Stimulated activated CD8-positive, alpha-beta memory T cell treated with anti-CD3 and anti-CD28 coated beads, Interleukin-15, amount 100 ng/mL, for 1 hour (primary cell): ENCODE measurements around the gene ATXN2.

ENCODE experiments used
- DNase-seq: peaks from one replicate; pipeline ENCODE4 v3.0.0-alpha.2; 2020; ENCODE audit warnings: low read depth

Gene ATXN2

GRCh38 chr12:111417784-111418593 is 181.1 kb downstream of the ATXN2 start:
- no peak for DNase-seq

DNA sequence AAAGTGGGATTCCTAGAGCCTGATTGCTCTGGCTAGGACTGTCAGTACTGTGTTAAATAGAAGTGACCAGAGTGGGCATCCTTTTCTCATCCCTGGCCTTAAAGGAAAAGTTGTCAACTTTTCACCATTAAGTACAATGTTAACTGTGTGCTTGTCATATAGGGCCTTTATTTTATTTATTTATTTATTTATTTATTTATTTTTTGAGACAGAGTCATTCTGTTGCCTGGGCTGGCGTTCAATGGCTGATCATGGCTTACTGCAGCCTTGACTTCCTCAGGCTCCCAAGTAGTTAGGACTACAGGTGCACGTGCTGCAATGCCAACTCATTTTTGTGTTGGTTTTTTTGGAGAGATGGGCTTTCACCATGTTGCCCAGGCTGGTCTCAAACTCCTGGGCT is 181.8 kb downstream of the ATXN2 start:
- no peak for DNase-seq

DNA sequence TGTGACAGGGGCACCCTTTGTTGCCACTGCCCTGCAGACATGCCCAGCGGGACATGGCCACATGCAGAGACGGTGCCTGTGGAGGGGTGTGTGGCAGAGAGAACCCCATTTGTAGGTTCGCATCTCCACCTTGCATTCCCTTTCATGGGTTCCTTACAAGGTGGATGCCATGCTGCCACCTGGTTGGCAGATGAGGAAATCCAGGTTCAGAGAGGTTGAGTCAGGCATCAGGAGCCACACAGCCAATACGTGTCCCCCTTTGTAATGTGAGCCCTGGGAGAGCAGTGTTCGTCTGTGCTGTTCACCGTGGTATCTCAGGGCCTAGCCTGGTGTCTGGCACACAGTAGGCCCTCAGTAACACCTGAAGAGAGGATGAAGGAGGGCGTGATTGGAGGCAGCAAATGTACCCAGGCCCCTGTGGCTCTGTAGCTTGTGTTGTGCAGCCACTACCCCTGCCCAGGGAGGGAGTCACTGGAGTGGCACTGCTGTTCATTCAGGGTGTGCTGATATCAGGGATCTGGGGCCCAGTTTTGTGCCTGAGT is 184.3 kb downstream of the ATXN2 start:
- no peak for DNase-seq

DNA sequence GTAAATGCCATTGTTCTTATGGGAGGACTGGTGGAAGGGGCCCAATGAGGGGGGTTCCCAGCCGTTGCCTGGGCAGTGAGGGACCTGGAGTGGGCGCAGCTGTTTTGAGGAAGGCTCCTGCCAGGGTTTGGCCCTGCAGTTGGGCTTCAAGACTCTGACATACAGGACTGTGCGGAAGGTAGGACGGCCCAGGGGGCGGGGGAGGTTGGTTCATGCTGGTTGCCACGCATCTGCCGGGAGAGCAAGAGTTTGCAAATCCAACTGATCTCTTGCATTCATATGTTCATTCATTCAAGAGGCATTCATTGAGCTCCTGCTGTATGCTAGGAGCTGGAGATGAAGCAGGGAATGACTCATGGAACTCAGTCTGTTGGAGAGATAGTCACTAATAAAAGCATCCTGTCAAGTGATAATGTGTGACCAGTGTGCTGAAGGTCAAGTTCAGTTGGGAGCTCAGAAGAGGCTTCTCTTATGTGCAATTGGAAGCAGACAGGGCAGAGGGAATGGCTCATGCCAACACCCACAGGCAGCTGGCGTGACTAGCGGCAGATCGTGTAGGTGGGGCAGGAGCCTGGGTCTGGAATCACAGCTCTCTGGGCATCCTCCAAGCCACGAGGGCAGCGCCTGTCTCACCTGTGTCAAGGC is 185.6 kb downstream of the ATXN2 start:
- no peak for DNase-seq

- no peak for DNase-seq
Measured at GRCh38 chr12:111412830-111413441, 186.2 kb downstream of the ATXN2 start.

- no peak for DNase-seq
Measured at GRCh38 chr12:111412007-111412829, 186.9 kb downstream of the ATXN2 start.

DNA sequence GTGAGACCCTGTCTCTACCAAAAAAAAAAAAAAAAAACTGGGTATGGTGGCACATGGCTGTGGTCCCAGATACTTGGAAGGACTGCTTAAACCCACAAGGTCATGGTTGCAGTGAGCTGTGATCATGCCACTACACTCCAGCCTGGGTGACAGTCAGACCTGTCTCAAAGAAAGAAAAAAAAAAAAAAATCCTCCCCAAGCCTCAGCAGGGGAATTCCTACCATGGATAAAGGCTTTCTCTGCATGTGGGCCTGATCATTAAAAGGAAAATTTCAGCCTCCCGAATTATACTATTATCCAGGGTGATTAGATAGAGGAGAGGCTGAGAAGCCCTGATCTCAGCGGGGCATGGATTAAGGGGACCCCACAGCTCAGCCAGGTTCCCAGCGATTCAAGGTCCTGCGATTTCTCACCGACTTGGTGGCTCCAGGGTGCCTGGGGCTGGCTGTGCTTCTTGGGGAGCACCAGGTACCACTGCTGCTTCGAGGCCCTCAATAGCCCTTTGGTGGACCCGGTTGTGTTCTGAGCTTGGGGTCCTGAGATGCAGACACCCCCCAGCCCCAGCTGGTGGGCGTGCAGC is 187.8 kb downstream of the ATXN2 start:
- DNase-seq = no peak

GRCh38 chr12:111410431-111411184 is 188.5 kb downstream of the ATXN2 start:
- DNase-seq = no peak

GRCh38 chr12:111409780-111410430 is 189.2 kb downstream of the ATXN2 start:
- no peak for DNase-seq

GRCh38 chr12:111409403-111409779 is 189.7 kb downstream of the ATXN2 start:
- no peak for DNase-seq

- DNase-seq = no peak
Measured at GRCh38 chr12:111408686-111409402, 190.3 kb downstream of the ATXN2 start.

DNA sequence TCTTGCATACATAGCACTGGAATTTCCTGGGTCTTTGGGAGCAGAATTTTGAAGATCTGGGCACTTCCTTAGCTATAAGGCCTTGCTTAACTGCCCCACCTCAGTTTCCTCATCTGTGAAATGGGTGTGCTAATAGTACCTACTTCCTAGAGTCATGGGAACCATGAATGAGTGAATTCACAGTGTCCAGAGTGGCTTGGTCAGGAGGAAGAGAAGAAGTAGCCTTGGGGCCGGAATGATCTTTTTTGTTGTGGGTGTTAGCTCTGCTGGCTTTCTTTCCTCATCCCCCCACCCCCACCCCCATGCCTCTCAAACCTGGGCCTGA is 191.0 kb downstream of the ATXN2 start:
- no peak for DNase-seq

GRCh38 chr12:111407377-111408115 is 191.6 kb downstream of the ATXN2 start:
- DNase-seq = no peak

DNA sequence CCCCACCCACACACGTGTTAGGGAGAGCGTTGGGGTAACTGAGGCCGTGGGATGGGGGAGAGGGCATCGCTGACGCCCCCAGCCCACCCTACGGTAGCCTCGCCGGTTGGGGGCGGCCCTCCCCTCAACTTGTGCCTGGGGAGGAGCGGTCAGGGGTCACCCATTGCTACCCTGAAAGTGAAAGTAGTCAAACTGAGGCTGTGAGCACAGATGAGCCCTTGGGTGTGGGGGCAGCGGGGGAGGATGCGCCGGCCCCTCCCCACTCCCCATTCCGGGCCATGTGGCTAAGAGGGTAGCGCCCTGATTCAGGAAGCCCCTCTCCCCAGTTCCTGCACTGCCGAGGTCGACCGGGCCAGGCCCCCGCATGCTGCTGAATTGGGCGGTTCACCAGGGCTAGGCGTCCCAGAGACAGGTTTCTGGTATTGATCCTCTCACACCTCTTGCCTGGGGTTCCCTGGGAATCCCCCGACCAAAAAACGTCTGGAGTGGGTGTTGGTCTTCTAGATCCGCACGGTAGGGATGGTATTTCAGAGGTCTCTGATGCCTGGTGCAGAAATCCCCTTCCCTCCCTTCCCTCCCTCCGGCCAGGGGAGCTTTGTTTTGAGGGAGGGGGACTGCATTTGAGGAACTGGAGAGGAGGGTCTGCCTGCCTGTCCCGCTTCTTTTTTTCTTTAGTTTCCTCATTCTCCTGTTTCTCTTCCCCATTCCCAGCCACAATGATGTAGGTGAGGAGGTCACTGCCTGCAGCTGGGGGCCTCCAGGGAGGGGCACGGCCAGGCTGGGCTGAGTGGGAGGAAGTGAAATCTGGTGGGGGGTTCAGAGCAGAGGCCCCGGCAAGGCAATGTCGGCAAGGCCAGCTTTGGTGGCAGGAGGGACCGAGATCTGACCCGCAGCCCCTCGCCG is 192.4 kb downstream of the ATXN2 start:
- DNase-seq = no peak

DNA sequence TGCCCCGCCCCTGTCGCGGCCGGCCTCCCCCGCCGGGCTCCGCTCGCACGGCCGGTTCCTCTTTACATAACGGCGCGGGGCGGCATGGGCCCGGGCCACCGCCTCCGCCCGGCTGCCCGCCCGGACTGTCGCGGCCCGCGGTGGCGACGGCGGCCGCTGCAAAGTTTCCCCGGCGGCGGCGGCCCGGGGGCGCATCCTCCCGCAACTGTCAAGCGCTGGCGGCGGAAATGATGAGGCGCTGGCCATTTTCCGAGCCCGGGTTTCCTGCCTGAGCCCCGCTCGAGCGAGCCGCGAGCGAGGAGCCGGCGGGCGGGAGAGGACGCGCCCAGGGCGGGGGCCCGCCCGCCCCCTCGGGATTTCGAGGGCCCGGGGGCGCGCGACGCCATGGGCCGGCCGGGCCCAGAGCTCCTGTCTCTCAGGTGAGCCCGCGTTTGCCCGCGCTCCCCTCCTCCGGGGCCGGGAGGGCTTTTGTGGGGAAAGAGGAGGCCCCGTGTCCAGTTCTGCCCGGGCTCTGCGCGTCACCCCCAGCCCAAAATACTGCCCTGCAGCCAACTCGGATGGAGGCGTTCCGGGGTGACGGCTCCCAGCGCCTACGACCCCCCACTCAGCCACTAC is 193.1 kb downstream of the ATXN2 start, which contains the start of gene SH2B3:
Gene SH2B3, plus strand, starts transcription at position 65 of the 615 bp plus-strand sequence. CDS start 12,223 bp downstream, outside the sequence.
- DNase-seq = peak; percentile 50

DNA sequence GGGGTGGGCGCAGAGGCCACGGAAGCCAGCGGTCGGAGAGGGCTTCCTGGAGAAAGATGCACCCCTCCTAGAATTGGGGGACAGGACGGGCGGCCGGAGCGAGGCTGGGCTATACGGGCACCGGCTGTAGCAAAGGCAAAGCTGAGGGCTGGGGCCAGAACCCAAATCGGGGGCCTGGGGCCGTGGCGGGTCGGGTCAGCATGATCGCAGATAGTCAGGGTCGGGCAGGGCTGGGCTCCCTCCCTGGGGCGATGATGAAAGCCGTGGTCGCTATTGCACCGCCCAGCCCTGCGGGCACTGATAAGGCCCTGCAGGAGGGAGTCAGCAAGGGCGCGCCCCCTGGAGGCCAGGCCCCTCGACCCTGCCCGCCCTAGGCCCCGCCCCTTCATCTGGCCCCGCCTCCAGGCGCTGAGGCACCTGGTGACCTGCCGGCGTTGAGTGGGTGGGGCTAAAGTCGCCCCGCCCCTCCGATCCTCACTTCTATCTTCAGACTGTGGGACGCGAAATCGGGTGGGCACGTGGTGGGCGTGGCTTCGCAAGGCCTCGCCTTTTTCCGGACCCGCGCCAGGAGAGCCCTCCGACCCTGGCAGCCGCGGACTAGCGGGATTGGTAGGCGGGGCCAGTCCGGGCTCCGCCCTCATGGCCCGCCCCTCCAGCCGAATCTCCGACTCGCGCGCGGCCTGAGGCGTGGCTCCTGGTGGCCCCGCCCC is 193.8 kb downstream of the ATXN2 start:
- peak; percentile 97 for DNase-seq
